SH-SY5Y (cell line): ENCODE results near the gene TENM4.

Experiments used
- GATA2 ChIP-seq: IDR thresholded peaks from 2 replicates; pipeline ENCODE4 v1.6.1; 2011; ENCODE audit warnings: mild to moderate bottlenecking, low read depth, low read length
- GATA3 ChIP-seq: IDR thresholded peaks from 2 replicates; pipeline ENCODE4 v1.6.1; 2011; ENCODE audit warnings: low read depth, mild to moderate bottlenecking, low read length, moderate library complexity

The TENM4 gene

GRCh38 chr11:79309407-79309806 lies 131.4 kb downstream of the TENM4 start:
- TF ChIP-seq GATA2, result no peak
- TF ChIP-seq GATA3, result no peak

- TF ChIP-seq GATA3 (no peak), GATA2 (no peak)
These were observed 132.4 kb downstream of the TENM4 start for GRCh38 chr11:79308429-79308828.

- TF ChIP-seq GATA3, result no peak
- no peak for TF ChIP-seq GATA2
These were observed 136.1 kb downstream of the TENM4 start for GRCh38 chr11:79304599-79305212.

- TF ChIP-seq GATA2 (no peak), GATA3 (no peak)
These were observed 144.7 kb downstream of the TENM4 start for GRCh38 chr11:79296141-79296540.

- TF ChIP-seq GATA3 (no peak), GATA2 (no peak)
These were observed 145.7 kb downstream of the TENM4 start for GRCh38 chr11:79294845-79295731.

GRCh38 chr11:79291948-79292347 lies 148.9 kb downstream of the TENM4 start:
- TF ChIP-seq GATA3, result no peak
- TF ChIP-seq GATA2, result no peak

GRCh38 chr11:79290761-79291160 lies 150.1 kb downstream of the TENM4 start:
- TF ChIP-seq GATA3 (no peak), GATA2 (no peak)

- no peak for TF ChIP-seq GATA2
- TF ChIP-seq GATA3, result no peak
These were observed 152.9 kb downstream of the TENM4 start for GRCh38 chr11:79287952-79288351.

GRCh38 chr11:79285756-79286155 lies 155.1 kb downstream of the TENM4 start:
- TF ChIP-seq GATA3, result no peak
- no peak for TF ChIP-seq GATA2

GRCh38 chr11:79276736-79277325 lies 164.0 kb downstream of the TENM4 start:
- TF ChIP-seq GATA2, result no peak
- TF ChIP-seq GATA3, result no peak

- TF ChIP-seq GATA3, result no peak
- TF ChIP-seq GATA2, result no peak
These were observed 166.0 kb downstream of the TENM4 start for GRCh38 chr11:79274636-79275331.

- TF ChIP-seq GATA2 (no peak), GATA3 (no peak)
These were observed 167.0 kb downstream of the TENM4 start for GRCh38 chr11:79273781-79274180.

GRCh38 chr11:79269611-79270307 lies 171.1 kb downstream of the TENM4 start:
- TF ChIP-seq GATA2 (no peak), GATA3 (no peak)
